Thoracic aorta (tissue), 2 donors: ENCODE measurements around the gene KIAA2012. TPM values are rescaled to one million over a fixed set of nuclear protein-coding genes. Genes with fewer than 3 reads are reported as not detected.

Experiments
- ATAC-seq: fragments of 150-250 bp; one replicate; pipeline ENCODE4 v1.8.0; 2017; ENCODE audit warnings: low read depth; ENCODE audit not compliant: insufficient number of reproducible peaks, low FRiP score
- DNase-seq: peaks from one replicate; pipeline ENCODE4 v3.0.0-alpha.2; 2020; ENCODE audit warnings: low spot score
- H3K27ac ChIP-seq, 2 donors: fragments of 200-600 bp; sonication (generic); 1 replicate in 1 of 2; 2 replicates in 1 of 2; pipeline ENCODE4 v1.5.1; 2016; ENCODE audit warnings: mild to moderate bottlenecking in 2 of 2, moderate library complexity in 2 of 2
- H3K27me3 ChIP-seq: fragments of 200-600 bp; sonication (generic); replicated peaks from 2 replicates; pipeline ENCODE4 v1.6.0; 2016; ENCODE audit warnings: mild to moderate bottlenecking; ENCODE audit not compliant: insufficient read depth
- H3K36me3 ChIP-seq: fragments of 200-600 bp; sonication (generic); one replicate; pipeline ENCODE4 v1.5.1; 2016
- H3K4me1 ChIP-seq, 2 donors: fragments of 200-600 bp; sonication (generic); 1 replicate in 1 of 2; 2 replicates in 1 of 2; pipeline versions ENCODE4 v1.5.1 to v1.6.0; 2016; ENCODE audit warnings: low read depth in 2 of 2, mild to moderate bottlenecking in 1 of 2; ENCODE audit not compliant: control insufficient read depth in 1 of 2
- H3K4me3 ChIP-seq: fragments of 200-600 bp; sonication (generic); 2 replicates; pipeline ENCODE4 v1.5.1; 2016; ENCODE audit warnings: mild to moderate bottlenecking
- H3K9me3 ChIP-seq: fragments of 200-600 bp; sonication (generic); 2 replicates; pipeline ENCODE4 v1.5.1; 2016
- total RNA-seq, 2 donors: library from RNA; depleted of rRNA; stranded (reverse); fragments of >200 nt; gene quantifications; one replicate each; pipeline versions ENCODE4 v1.1.0 to v1.2.3, GENCODE V29; 2016
- TF ChIP-seq, protein P1 (sequence below): fragments of 200-600 bp; sonication (generic); IDR thresholded peaks from one replicate; pipeline ENCODE4 v1.5.1; 2019; ENCODE audit warnings: antibody characterized with exemption

KIAA2012 gene
- total RNA-seq, 2 donors from 2014 or later = not detected

GRCh38 chr2:202074324-202074723 is 1.3 kb downstream of the KIAA2012 start:
- TF ChIP-seq, protein P1, sequence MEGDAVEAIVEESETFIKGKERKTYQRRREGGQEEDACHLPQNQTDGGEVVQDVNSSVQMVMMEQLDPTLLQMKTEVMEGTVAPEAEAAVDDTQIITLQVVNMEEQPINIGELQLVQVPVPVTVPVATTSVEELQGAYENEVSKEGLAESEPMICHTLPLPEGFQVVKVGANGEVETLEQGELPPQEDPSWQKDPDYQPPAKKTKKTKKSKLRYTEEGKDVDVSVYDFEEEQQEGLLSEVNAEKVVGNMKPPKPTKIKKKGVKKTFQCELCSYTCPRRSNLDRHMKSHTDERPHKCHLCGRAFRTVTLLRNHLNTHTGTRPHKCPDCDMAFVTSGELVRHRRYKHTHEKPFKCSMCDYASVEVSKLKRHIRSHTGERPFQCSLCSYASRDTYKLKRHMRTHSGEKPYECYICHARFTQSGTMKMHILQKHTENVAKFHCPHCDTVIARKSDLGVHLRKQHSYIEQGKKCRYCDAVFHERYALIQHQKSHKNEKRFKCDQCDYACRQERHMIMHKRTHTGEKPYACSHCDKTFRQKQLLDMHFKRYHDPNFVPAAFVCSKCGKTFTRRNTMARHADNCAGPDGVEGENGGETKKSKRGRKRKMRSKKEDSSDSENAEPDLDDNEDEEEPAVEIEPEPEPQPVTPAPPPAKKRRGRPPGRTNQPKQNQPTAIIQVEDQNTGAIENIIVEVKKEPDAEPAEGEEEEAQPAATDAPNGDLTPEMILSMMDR = no peak
- DNase-seq = no peak
- Histone ChIP-seq H3K9me3 (no peaks in the 10 kb centered on the region), H3K36me3 (no peaks in the 10 kb centered on the region), H3K4me3 (no peak overlapping the region), H3K27ac (no peak overlapping the region), H3K27me3 (no peaks in the 10 kb centered on the region), H3K4me1 (no peaks in the 10 kb centered on the region)
- ATAC-seq = no peak

GRCh38 chr2:202079310-202079709 is 6.3 kb downstream of the KIAA2012 start:
- no peaks in the 10 kb centered on the region for H3K36me3 ChIP-seq
- TF ChIP-seq, protein P1 = no peak
- DNase-seq = no peak
- peaks cover 0 to 8% of the 10 kb centered on the region in 2 donors for H3K4me1 ChIP-seq
- no peaks in the 10 kb centered on the region for H3K27me3 ChIP-seq
- no peak overlapping the region for H3K4me3 ChIP-seq
- no peak overlapping the region for H3K27ac ChIP-seq
- no peak for ATAC-seq
- H3K9me3 ChIP-seq = no peaks in the 10 kb centered on the region

DNA sequence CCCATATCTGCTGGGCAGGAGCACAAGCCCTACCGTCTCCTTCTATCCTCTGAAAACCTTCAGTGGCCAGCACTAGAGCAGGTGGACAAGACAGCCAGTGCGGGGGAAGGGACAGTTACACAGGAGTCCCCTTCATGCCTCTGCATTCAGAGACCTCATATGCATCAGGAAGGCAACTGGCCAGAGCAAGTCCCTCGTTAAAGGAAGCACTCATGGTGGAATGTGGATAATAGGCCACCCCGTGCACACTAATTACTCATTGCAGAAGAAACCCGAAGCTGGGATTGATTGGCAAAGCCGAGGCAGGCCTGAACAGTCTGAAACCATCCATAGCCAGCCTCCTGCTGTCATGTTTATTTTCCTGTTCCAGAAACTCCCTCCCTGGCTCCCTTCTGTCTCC is 11.2 kb downstream of the KIAA2012 start:
- Histone ChIP-seq H3K27ac (no peak overlapping the region), H3K4me1 (peaks cover 0 to 18% of the 10 kb centered on the region in 2 donors), H3K36me3 (no peaks in the 10 kb centered on the region), H3K4me3 (no peak overlapping the region), H3K9me3 (no peaks in the 10 kb centered on the region), H3K27me3 (no peaks in the 10 kb centered on the region)
- ATAC-seq = no peak
- TF ChIP-seq, protein P1 = no peak
- DNase-seq = no peak

GRCh38 chr2:202088777-202089176 is 15.7 kb downstream of the KIAA2012 start:
- DNase-seq (no peak), ATAC-seq (no peak)
- H3K4me3 ChIP-seq = no peak overlapping the region
- no peak overlapping the region for H3K27ac ChIP-seq
- TF ChIP-seq, protein P1 = no peak
- peaks cover 3 to 36% of the 10 kb centered on the region in 2 donors for H3K4me1 ChIP-seq
- no peaks in the 10 kb centered on the region for H3K36me3 ChIP-seq
- no peaks in the 10 kb centered on the region for H3K9me3 ChIP-seq
- no peaks in the 10 kb centered on the region for H3K27me3 ChIP-seq

DNA sequence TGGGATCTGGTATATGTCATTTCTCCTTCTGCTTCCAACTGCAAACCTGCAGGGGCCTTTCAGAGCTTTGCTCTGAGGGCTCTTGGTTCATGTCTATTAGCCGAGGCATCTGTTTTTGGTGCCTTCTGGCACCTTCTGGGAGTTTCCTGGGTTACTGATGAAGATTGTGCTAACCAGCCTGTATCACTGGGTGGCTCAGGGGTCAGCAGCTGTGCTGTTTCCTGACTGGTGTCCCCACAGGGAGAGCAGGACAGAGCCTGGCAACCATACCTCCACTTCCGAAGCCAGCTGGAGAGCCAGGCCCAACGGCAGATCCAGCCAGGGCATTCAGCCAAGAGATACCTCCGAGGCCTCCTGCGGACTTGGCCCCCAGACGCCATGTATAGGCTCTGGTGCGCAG is 17.5 kb downstream of the KIAA2012 start:
- Histone ChIP-seq H3K9me3 (no peaks in the 10 kb centered on the region), H3K4me1 (peaks cover 3 to 20% of the 10 kb centered on the region in 2 donors), H3K36me3 (no peaks in the 10 kb centered on the region), H3K27me3 (no peaks in the 10 kb centered on the region), H3K27ac (no peak overlapping the region), H3K4me3 (no peak overlapping the region)
- no peak for DNase-seq
- TF ChIP-seq, protein P1 = no peak
- no peak for ATAC-seq
